A673 (cell line): ENCODE measurements around the gene KIF26B.

Source experiments
- EZH2 ChIP-seq: fragments of 200-600 bp; sonication (generic); IDR thresholded peaks from 2 replicates; pipeline ENCODE4 v1.6.1; 2017; ENCODE audit warnings: borderline replicate concordance, low read depth, mild to moderate bottlenecking, mixed read lengths, antibody characterized with exemption, low read length; ENCODE audit not compliant: poor library complexity, severe bottlenecking
- TF ChIP-seq, protein P1 (sequence below): fragments of 300-800, 200-600 bp; sonication (generic); conservative IDR thresholded peaks from 2 replicates; pipeline ENCODE4 v1.5.1; 2017; ENCODE audit warnings: low read depth, mild to moderate bottlenecking, antibody characterized with exemption, low read length, moderate library complexity, mixed read lengths

DNA sequence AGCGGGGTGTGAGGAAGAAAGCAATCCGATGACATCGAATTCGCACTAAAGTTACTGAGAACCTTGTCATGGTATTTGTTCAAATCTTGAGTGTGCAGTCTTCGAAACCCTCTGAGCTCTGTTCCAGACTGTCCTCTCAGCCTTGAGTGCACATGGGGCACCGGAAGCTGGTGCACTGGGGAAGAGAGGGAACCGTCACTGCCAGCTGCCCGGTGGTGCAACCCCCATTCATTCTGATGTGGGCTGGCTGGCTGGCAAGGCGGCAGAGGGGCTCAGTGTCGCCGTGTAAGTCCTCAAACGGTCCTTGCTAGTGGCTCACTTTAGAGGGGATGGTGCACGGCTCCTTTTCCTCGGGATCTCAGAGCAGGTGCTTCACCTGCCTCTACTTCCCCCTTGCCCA, 137.4 kb downstream of the KIF26B start:
- TF ChIP-seq EZH2 = no peak
- TF ChIP-seq, protein P1, sequence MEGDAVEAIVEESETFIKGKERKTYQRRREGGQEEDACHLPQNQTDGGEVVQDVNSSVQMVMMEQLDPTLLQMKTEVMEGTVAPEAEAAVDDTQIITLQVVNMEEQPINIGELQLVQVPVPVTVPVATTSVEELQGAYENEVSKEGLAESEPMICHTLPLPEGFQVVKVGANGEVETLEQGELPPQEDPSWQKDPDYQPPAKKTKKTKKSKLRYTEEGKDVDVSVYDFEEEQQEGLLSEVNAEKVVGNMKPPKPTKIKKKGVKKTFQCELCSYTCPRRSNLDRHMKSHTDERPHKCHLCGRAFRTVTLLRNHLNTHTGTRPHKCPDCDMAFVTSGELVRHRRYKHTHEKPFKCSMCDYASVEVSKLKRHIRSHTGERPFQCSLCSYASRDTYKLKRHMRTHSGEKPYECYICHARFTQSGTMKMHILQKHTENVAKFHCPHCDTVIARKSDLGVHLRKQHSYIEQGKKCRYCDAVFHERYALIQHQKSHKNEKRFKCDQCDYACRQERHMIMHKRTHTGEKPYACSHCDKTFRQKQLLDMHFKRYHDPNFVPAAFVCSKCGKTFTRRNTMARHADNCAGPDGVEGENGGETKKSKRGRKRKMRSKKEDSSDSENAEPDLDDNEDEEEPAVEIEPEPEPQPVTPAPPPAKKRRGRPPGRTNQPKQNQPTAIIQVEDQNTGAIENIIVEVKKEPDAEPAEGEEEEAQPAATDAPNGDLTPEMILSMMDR = no peak
